ENCODE data around the gene GNG2.

Gene GNG2

DNA sequence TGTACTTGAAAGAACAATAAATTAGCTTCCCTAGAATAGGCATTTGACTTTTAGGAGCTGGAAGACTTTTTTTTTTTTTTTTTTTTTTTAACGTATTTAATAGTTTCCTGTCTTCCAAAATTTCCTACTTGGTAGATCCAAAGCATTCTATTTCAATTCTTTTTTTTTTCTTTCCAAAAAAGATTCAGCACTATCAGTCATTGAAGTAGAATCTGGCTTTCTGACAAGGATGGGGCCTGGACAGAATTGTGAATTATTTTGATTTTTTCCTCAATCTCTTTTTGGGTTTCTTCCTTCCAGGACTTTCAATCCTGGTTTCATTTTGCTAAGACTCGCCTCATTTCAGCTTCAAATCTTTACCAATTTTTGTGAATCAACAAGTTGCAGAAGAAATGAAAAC, 21.2 kb downstream of the GNG2 start:
- Histone ChIP-seq H3K27me3 (ENCODE audit: insufficient read depth, poor library complexity, severe bottlenecking) (no peaks in the 10 kb centered on the region), H3K4me1 (ENCODE audit: insufficient read depth, poor library complexity, severe bottlenecking) (no peaks in the 10 kb centered on the region), H3K36me3 (ENCODE audit: low read depth) (no peaks in the 10 kb centered on the region), H3K9me3 (ENCODE audit: severe bottlenecking) (no peaks in the 10 kb centered on the region), H3K4me3 (ENCODE audit: severe bottlenecking) (no peak overlapping the region), H3K27ac (ENCODE audit: poor library complexity, severe bottlenecking) (no peak overlapping the region)
- TF ChIP-seq, protein P1, sequence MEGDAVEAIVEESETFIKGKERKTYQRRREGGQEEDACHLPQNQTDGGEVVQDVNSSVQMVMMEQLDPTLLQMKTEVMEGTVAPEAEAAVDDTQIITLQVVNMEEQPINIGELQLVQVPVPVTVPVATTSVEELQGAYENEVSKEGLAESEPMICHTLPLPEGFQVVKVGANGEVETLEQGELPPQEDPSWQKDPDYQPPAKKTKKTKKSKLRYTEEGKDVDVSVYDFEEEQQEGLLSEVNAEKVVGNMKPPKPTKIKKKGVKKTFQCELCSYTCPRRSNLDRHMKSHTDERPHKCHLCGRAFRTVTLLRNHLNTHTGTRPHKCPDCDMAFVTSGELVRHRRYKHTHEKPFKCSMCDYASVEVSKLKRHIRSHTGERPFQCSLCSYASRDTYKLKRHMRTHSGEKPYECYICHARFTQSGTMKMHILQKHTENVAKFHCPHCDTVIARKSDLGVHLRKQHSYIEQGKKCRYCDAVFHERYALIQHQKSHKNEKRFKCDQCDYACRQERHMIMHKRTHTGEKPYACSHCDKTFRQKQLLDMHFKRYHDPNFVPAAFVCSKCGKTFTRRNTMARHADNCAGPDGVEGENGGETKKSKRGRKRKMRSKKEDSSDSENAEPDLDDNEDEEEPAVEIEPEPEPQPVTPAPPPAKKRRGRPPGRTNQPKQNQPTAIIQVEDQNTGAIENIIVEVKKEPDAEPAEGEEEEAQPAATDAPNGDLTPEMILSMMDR (IDR thresholded peaks at IDR 0.05; ENCODE audit: poor library complexity, severe bottlenecking): no peak
- DNase-seq (ENCODE audit: low spot score) (no peak), ATAC-seq (ENCODE audit: low read depth) (no peak)

DNA sequence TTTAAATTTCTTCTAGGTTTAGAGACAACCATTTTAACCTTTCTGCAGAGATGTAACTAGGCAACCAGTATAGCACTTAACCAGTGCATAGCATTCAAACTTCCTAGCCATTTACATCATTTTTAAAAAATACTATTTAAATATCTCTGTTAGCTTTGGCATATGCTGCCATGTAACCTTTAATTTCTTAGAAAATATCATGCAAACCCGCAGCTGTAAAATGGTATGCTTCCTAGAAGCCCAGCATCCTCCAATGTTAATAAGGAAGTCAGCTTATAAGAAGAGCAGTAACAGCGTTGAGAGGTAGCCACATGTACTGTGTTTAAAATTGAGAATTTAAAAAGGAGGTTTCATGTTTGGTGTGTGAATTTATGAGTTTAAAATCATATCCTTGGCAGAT, 22.8 kb downstream of the GNG2 start:
- Histone ChIP-seq H3K4me1 (ENCODE audit: insufficient read depth, poor library complexity, severe bottlenecking) (no peaks in the 10 kb centered on the region), H3K27me3 (ENCODE audit: insufficient read depth, poor library complexity, severe bottlenecking) (no peaks in the 10 kb centered on the region), H3K36me3 (ENCODE audit: low read depth) (no peaks in the 10 kb centered on the region), H3K4me3 (ENCODE audit: severe bottlenecking) (no peak overlapping the region), H3K27ac (ENCODE audit: poor library complexity, severe bottlenecking) (no peak overlapping the region), H3K9me3 (ENCODE audit: severe bottlenecking) (no peaks in the 10 kb centered on the region)
- no peak for DNase-seq (ENCODE audit: low spot score)
- no peak for ATAC-seq (ENCODE audit: low read depth)
- TF ChIP-seq, protein P1 (IDR thresholded peaks at IDR 0.05; ENCODE audit: poor library complexity, severe bottlenecking): no peak

DNA sequence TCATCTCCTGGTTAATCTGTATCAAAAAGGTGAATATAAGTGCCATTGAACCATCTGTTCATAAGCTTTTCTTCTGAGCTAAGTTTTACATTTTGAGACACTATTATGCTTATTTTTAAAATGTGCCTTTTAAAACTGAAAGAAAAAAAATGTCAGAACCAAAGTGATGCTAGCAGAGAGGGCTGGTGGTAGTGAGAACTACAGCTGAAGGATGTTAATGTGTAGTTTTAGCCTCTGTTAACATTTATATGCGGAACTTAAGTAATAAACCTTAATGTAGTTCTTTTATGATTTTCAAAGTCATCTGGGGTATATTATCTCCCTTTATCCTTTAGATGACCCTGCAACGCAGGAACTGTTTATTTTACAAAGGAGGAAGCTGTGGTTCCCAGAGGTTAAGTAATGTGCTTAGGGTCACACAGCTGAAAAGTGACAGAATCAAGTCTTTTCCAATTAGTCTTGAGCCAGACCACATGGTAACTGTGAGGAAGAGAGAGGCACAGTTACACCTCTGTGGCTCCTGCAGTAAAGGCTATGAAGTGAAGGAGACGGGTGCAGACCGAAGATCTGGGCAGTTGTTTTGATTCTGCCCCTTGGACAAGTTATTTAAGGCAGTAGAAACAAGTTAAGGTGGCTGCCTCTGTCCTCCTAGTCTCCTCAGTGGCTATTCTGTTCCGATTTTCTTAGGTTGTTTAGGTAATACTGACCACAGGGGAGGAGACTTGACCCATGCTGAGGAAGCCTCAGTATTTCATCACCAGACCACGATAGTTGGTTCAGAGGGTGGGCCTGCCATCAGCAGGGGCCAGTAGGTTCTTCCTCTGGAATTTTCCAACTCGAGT, 23.9 kb downstream of the GNG2 start:
- Histone ChIP-seq H3K9me3 (ENCODE audit: severe bottlenecking) (no peaks in the 10 kb centered on the region), H3K27ac (ENCODE audit: poor library complexity, severe bottlenecking) (no peak overlapping the region), H3K4me3 (ENCODE audit: severe bottlenecking) (no peak overlapping the region), H3K36me3 (ENCODE audit: low read depth) (no peaks in the 10 kb centered on the region), H3K4me1 (ENCODE audit: insufficient read depth, poor library complexity, severe bottlenecking) (no peaks in the 10 kb centered on the region), H3K27me3 (ENCODE audit: insufficient read depth, poor library complexity, severe bottlenecking) (no peaks in the 10 kb centered on the region)
- no peak for ATAC-seq (ENCODE audit: low read depth)
- TF ChIP-seq, protein P1 (IDR thresholded peaks at IDR 0.05; ENCODE audit: poor library complexity, severe bottlenecking): no peak
- no peak for DNase-seq (ENCODE audit: low spot score)

DNA sequence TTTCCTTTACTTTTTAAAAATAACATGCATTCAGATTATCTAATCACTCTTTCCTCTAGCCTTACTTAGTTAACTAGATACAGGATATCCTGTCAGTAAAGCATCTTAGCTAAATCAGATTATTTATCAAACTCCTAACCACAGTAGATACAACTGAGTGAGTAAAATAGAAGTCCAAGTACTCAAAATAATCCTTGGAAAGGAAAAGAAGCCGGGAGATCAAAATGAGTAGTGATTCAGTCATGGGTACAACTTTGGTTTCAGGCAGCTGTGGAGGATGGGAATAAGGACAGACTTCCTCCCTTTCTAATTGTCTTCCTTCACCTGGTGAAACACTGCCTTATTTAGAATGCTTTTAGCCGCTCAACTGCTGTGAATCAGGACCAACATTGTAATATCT, 29.4 kb downstream of the GNG2 start:
- TF ChIP-seq, protein P1 (IDR thresholded peaks at IDR 0.05; ENCODE audit: poor library complexity, severe bottlenecking): no peak
- Histone ChIP-seq H3K9me3 (ENCODE audit: severe bottlenecking) (no peaks in the 10 kb centered on the region), H3K27ac (ENCODE audit: poor library complexity, severe bottlenecking) (no peak overlapping the region), H3K36me3 (ENCODE audit: low read depth) (no peaks in the 10 kb centered on the region), H3K27me3 (ENCODE audit: insufficient read depth, poor library complexity, severe bottlenecking) (no peaks in the 10 kb centered on the region), H3K4me3 (ENCODE audit: severe bottlenecking) (no peak overlapping the region), H3K4me1 (ENCODE audit: insufficient read depth, poor library complexity, severe bottlenecking) (no peaks in the 10 kb centered on the region)
- ATAC-seq (ENCODE audit: low read depth) (no peak), DNase-seq (ENCODE audit: low spot score) (no peak)

DNA sequence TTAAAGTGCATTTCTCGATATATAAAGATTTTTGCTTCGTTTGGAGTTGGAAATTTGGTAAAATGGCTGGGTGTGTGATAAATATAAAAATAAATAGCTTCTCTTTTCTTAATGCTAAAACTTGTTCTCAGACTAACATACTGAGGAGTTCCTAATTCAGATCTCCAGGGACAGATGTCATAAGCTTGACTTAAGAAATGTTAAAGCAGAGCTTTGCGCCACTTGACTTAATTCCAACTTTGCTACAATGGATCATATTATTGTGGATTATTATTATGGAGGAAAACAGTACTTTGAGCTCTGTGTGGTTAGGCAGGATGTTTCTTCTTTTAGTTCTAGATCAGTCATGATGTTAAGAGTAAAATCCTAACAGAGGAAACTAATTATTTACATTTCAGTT, 33.8 kb downstream of the GNG2 start:
- ATAC-seq (ENCODE audit: low read depth): no peak
- H3K4me1 ChIP-seq (ENCODE audit: insufficient read depth, poor library complexity, severe bottlenecking): no peaks in the 10 kb centered on the region
- no peak overlapping the region for H3K4me3 ChIP-seq (ENCODE audit: severe bottlenecking)
- no peak overlapping the region for H3K27ac ChIP-seq (ENCODE audit: poor library complexity, severe bottlenecking)
- H3K36me3 ChIP-seq (ENCODE audit: low read depth): no peaks in the 10 kb centered on the region
- no peaks in the 10 kb centered on the region for H3K9me3 ChIP-seq (ENCODE audit: severe bottlenecking)
- TF ChIP-seq, protein P1 (IDR thresholded peaks at IDR 0.05; ENCODE audit: poor library complexity, severe bottlenecking): no peak
- H3K27me3 ChIP-seq (ENCODE audit: insufficient read depth, poor library complexity, severe bottlenecking): no peaks in the 10 kb centered on the region
- no peak for DNase-seq (ENCODE audit: low spot score)

Data from RWPE2 (cell line).